Activated CD8-positive, alpha-beta memory T cell treated with anti-CD3 and anti-CD28 coated beads for 4 hours (primary cell): ENCODE data around the gene CA9.

Experiments
- DNase-seq, 2 donors: peaks; one replicate each; pipeline ENCODE4 v3.0.0-alpha.2; 2020; ENCODE audit warnings: low read depth in 2 of 2

Gene CA9

DNA sequence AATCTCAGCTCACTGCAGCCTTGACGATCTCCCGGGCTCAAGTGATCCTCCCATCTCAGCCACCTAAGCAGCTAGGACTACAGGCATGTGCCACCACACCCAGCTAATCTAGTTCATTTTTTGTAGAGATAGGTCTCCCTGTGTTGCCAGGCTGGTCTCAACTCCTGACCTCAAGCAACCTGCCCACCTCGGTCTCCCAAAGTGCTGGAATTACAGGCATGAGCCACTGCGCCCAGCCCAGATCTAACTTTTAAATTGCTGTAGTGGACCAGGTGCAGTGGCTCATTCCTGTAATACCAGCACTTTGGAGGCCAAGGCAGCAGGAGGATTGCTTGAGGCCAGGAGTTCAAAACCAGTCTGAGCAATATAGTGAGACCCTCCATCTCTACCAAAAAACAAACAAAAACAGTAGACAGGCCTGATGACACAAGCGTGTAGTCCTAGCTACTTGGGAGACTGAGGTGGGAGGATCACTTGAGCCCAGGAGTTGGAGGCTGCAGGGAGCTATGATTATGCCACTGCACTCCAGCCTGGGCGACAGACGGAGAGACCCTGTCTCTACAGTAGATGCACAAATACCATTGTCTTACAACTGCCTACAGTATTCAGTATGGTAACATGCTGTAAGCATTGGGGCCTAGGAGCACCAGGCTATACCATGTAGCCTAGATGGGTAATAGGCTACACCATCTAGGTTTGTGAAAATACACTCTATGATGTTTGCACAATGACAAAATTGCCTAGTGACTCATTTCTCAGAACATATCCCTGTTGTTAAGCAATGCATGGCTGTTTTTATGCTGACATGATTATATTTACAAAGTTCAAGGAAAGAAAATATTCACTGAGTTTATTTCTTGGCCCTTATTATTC is 21.5 kb upstream of the CA9 start:
- DNase-seq, result no peak

DNA sequence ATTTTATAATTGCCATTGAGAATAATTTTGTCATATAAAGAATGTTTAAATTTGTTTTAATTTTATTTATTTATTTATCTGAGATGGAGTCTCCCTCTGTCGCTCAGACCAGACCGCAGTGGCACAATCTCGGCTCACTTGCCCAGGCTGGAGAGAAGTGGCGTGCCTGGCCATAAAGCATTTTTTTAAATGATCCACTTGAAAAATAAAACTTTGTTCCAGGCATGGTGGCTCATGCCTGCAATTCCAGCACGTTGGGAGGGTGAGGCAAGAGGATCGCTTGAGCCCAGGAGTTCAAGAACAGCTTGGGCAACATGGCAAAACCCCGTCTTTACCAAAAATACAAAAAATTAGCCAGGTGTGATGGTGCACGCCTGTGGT is 20.9 kb upstream of the CA9 start:
- no peak for DNase-seq

DNA sequence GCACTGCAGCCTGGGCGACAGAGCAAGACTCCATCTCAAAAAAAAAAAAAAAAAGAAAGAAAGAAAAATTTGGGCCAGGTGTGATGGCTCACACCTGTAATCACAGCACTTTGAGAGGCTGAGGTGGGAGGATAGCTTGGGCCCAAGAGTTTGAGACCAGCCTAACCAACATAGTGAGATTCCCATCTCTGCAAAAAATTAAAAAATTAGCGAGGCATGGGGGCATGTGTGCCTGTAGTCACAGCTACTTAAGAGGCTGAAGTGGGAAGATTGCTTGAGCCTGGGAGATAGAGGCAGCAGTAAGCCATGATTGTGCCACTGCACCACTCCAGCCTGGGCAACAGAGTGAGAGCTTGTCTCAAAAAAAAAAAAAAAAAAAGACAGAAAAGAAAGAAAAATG is 20.1 kb upstream of the CA9 start:
- DNase-seq, result no peak

DNA sequence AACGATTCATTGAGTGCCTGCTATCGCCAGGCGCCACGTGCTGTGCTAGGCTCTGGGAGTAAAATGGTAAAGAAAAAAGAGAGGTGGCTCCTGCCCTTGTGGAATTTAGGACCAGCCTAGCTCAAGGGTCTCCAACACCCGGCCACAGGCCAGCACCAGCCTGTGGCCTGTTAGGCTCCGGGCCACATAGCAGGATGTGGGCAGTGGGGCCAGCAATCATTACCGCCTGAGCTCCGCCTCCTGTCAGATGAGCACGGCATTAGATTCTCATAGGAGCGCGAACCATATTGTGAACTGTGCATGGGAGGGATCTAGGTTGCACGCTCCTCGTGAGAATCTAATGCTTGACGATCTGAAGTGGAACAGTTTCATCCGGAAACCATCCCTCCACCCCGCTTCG is 17.4 kb upstream of the CA9 start:
- DNase-seq, result no peak

DNA sequence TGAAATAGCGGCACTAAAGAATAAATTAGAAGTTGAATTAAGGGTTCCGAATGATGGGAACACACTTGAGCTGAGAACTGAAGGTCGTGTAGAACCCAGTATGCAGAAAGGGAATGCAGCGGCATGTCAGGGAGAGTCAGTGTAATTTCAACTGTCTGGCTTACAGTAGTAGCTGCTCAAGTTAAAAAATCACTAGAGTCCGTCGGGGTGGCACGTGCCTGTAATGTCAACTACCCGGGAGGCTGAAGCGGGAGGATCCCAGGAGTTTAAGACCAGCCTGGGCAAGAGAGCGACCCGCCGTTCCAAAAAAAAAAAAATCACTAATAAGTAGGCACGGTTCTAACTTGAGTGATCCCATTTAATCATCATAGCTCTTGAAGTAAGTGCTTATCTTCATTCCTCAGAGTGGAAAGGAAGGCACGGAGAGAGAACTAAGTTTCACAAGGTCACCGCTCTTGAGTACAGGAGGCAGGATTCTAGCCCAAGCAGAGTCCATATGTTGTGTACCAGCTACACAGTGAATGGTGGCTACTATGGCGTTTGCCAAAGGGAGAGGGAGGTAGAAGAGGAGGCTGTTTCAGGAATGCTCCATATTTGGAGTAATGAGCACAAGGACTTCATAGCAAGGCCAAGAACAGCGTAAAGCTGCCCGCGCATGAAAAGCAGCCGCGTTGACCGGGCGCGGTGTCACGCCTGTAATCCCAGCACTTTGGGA is 16.7 kb upstream of the CA9 start:
- DNase-seq, result no peak

DNA sequence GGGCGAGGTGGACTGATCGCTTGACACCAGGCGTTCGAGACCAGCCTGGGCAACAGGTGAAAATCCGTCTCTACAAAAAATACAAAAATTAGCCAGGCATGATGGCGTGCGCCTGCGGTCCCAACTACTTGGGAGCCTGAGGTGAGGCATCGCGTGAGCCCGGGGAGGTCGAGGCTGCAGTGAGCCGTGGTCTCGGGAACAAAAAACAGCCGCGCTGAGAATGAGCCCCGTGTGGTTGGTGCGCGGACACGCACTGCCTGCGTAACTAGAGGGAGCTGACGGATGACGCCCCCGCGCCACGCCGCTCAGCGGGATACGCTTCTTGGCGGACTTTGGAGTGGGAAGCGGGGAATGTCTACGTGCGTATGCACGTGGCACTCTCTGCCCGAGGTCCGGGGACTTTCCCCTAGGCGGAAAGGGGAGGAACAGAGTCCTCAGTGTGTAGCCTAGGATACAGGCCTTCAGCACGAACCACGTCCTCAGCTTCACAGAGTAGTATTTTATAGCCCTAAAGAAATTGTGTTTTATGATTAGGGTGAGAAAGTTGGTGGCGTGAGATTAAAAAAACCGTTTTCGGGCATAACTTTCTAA is 16.1 kb upstream of the CA9 start, which contains the start of gene RMRP:
Gene RMRP (minus strand): TSS at position 474 of the 591 bp plus-strand sequence.
- peak; percentile 83 to 92 for DNase-seq

DNA sequence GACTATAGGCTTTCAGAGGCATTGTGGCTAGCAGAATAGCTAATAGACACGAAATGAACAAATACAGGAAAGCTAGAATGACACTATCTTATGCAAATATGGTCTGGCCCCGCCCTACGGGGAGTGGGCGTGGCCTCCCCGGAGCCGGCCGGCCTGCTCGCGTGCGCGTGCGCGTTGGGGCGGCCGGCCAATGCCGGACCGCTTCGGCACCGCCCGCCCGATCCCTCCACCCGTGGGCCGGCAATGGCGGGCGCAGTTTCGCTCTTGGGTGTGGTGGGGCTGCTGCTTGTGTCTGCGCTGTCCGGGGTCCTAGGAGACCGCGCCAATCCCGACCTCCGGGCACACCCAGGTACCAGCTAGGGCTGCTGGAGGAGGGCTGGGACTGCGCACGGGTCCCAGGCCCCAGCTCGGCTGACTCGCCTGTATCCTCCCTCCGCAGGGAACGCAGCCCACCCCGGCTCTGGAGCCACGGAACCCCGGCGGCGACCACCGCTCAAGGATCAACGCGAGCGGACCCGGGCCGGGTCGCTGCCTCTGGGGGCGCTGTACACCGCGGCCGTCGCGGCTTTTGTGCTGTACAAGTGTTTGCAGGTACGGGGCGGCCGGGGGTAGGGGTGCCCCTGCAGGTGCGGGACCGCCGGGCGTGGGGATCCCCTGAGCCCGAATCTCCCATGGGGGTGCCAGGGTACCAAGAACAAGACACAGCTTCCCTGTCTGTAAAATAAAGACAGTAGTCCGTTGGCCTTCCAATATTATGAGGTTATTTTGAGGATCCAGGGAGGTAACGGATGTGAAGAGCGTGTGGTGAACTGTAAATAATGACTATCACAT is 15.4 kb upstream of the CA9 start, which contains the start of gene CCDC107:
Gene CCDC107 (plus strand): TSS at position 156 of the 831 bp plus-strand sequence. CDS start 88 bp downstream, at position 244.
- peak; percentile 60 to 63 for DNase-seq

DNA sequence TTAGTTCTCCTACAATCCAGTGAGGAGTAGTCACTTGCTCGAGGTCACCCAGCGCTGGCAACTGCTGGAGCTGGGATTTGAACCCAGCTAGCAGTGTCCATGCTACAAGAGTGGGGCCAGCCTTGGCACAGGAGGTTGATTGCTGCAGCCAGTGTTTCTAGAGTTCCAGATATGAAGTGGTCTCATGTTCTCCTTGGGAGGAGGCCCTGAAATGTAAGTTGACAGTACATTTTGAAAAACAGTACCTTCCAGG is 14.8 kb upstream of the CA9 start:
- DNase-seq, result no peak

DNA sequence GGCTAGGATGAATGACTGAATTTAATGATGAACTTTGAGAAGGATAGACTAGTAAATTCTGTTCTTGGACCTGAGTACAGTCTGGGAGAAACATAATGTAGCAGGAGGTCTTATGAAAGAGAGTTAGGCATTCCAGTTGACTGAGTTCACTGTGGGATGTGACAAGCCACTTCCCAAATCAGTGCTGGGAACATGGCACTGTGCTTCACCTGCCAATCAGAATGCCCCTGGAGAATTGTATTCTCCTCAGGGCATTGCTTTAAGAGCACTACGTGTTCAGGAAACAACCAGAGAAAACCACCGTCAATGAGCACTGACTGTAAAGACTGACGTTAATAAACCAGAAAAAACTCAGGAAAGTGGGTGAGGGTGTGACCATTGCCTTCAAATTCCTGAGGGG is 14.4 kb upstream of the CA9 start:
- no peak for DNase-seq

DNA sequence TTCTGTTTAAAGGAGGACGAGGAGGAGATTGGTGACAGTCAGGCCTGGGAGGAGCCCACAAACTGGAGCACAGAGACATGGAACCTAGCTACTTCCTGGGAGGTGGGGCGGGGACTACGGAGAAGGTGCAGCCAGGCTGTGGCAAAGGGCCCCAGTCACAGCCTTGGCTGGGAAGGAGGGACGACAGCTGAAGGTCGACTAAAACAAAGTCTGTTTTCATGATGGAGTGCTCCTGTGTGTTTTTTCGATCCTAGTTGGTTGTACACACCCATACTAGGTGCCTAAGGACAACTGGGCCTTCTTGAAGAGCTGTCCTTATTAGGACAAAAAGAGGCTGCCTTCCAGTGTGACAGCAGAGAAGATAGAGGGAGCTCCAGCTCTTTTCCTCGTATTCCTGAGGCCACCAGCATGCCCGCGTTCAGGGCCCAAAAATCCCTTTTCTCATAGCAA is 12.7 kb upstream of the CA9 start:
- DNase-seq, result no peak

DNA sequence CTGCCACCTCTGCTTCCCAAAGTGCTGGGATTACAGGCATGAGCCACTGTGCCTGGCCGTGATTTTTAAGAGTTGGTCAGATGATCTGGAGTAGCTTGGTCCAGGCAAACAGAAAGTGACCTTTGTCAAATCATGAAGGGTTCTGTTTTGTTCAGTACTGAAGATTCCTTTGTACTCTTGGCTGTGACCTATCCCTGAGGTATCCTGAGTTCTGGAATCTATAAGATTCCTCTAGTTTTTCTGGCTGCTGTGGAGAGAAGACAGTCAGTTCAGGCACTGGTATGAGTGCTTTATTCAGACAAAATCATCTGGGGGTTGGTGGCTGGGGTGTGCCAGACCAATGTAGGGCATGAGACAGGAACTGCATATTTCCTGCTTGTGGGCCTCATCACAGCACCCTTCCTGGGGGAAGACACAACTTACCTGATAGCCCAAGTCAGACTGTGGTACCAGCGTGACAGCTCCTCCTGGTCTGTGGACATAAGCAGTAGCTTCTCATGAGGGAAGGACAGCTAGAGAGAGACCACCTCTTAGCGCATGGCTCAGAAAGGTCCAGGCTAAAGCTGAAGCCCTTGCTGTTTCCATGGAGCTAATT is 11.9 kb upstream of the CA9 start:
- DNase-seq, result no peak

DNA sequence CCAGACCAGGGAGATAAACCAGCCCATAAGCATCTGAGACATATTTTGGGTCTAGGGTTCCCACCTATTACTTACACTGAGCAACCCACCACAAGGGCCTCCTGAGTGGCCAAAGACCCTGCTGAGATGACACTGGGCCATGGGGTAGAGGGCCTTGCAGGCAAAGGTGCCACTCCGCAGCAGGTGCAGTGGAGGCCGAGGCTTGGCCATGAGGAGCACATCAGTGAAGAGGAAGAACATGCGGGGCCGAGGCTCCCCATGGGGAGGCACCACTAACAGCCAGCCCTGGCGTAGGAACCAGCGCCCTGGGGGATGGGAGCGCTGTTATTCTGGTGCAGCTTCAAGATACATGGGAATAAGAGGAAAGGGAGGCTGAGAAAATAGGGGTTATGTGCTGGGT is 11.3 kb upstream of the CA9 start:
- no peak for DNase-seq

DNA sequence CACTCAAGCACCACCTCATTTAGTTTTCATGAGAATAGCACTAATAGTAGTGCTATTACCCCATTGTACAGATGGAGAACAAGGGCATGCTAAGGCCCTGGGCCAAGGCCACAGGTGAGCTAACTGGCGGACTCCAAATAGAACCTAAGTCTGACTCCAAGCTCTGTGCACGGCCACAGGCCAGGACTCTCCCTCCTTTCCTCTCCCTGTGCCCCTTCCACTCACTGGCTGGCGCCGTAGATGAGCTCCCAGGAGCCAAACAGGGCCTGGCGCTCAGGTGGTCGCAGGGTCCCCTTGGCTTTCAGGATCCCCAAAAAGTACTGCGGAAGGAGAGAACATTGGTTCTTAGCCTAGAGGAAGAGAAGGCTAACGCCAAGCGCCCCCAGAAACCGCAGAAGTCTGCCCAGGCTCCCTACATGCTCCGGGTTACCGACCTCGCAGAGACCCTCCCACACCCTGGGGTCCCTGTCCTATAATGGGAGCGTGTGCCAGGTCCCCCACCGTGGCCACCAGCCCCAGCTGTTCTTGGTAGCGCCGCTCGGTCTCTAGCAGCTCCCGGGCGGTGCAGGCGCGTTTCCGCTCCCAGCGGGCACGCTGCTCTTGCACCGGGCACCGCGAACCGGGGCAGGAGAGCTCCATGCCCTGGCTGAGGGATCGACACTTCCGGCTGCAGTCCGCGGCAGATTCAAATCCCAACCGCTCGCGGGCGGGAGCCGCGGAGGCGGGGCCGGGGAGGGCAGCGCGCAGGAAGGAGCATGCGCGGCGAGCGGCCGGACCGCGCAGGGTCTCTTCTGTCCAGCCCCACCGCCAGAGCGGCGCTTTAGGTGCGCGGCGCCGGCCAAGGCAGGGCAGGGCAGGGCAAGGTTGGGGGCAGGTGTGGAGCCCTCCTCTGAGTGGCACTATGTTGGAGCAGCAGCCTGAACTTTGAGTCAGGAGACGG is 8.9 kb upstream of the CA9 start, which contains the start of gene ARHGEF39:
Gene ARHGEF39 (minus strand): TSS at position 665 of the 940 bp plus-strand sequence. CDS start 26 bp downstream, at position 639.
- no peak for DNase-seq

DNA sequence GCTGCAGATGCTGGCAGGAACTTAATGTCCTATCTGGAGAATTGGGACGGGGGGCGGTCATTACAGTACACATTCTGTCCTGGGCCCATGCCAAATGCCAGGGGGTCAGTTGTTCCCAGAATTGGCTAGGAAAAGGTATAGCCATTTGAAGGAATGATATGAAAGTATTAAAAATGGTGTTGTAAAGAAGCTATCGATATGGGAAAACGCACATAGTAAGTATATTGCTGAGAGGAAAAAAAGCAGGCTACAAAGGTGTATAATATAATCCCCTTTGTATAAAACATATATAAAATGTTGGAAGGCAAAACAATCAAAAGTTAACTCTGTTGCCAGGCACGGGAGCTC is 8.3 kb upstream of the CA9 start:
- no peak for DNase-seq

DNA sequence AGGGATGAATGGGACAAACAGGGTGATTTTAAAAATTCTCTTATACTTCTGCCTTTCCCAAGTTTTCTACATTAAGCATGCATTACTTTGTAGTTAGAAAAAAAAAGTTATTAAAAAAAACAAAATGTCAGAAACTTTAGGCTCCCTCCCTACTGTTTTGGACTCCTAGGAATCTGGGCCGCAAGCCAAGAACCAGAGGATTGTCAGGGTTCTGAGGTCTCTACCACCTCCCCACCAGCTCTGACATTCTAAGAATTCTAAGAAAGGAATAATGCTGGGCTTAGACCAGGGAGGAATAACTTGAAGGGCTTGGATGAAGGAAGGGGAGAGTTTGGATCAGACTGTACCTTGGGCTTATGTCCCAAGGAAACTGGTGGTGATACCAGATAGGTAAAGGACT is 7.7 kb upstream of the CA9 start:
- no peak for DNase-seq

DNA sequence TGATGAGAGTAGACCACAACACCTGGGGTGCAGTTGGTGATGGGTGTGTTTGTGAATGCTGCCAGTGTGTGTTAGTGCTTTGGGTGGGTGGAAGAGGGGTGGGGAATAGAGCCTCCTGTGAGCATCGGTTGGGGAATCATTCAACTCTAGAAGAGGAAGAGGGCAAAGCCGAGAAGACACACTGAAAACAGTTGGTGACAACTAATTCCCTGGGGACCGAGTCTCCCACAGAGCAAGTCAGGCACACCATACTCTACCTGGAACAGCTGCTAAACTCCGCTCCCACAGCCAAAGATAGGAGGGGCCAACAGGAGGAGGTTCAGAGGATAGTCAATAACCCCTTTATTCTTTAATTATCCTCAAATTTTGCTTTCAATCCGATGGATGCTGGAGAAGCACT is 7.2 kb upstream of the CA9 start:
- DNase-seq, result no peak

DNA sequence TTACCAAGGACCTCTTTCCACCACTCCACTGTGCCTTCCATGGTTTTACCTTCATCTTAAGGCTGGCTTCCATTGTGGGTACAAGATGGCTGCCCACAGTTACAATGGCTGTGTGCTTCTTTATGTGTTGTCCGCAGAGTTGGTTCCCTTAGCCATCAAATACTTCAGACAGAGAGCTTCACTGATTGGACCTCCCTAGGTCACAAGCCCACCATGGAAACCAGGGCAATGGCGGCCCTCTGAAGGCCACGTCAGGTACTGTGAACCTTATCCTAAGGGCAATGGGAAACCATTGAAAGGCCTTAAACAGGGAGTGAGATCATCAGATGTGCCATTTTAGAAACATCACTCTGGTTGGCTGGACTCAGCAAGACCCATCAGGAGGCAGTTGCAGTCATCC is 5.8 kb upstream of the CA9 start:
- DNase-seq, result no peak

DNA sequence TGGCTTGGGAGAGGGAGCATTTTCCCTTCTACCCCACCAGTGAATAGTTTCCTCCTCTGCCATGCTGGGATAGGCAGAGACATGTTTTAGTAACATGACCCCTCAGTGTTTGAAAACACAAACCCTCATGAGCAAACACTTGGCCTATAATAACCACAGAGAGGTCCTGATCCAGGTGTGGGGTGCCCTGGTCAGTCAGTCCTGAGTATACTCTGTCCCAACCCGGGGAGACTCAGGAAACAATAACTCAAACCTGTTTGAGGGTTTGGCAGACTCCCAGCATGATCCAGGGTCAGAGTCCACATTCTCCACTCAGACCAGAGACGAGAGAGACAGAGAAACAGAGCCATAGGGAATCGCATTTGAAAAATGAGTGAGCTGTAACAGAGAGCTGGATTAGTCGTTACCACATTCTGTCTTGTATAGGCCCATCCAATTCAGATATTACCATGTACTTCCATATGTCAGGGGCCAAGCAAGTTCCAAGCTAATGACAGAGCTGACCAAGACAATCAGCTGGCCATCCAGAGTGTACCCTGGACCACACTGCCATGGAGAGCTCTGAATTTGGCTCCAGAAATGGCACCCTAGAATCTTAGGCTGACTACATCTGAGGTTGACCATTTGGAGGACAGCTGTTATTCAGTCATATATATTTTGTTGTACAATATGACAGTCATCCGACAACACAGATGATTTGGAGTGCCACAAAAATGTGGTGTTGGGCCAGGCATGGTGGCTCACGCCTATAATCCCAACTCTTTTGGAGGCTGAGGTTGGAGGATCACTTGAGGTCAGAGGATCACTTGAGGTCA is 4.2 kb upstream of the CA9 start:
- DNase-seq, result no peak

DNA sequence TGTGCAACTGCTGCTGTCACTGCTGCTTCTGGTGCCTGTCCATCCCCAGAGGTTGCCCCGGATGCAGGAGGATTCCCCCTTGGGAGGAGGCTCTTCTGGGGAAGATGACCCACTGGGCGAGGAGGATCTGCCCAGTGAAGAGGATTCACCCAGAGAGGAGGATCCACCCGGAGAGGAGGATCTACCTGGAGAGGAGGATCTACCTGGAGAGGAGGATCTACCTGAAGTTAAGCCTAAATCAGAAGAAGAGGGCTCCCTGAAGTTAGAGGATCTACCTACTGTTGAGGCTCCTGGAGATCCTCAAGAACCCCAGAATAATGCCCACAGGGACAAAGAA is 265 bp downstream of the CA9 start:
- no peak for DNase-seq

DNA sequence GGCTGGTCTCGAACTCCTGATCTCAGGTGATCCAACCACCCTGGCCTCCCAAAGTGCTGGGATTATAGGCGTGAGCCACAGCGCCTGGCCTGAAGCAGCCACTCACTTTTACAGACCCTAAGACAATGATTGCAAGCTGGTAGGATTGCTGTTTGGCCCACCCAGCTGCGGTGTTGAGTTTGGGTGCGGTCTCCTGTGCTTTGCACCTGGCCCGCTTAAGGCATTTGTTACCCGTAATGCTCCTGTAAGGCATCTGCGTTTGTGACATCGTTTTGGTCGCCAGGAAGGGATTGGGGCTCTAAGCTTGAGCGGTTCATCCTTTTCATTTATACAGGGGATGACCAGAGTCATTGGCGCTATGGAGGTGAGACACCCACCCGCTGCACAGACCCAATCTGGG is 1.5 kb downstream of the CA9 start:
- no peak for DNase-seq
